IMR-90 (cell line): ENCODE results near the gene ZDHHC16.

ENCODE experiments used
- MXI1 ChIP-seq: IDR thresholded peaks from 2 replicates; pipeline ENCODE4 v1.6.1; 2012; ENCODE audit warnings: low read depth, mild to moderate bottlenecking, low read length, moderate library complexity, borderline replicate concordance
- POLR2A ChIP-seq: IDR thresholded peaks from 2 replicates; pipeline ENCODE4 v1.6.1; 2012; ENCODE audit warnings: mild to moderate bottlenecking, low read depth, low read length
- TF ChIP-seq, protein P1 (sequence below): conservative IDR thresholded peaks from 2 replicates; pipeline ENCODE4 v1.5.1; 2012; ENCODE audit warnings: mild to moderate bottlenecking, low read depth, low read length, improper control_type of control experiment

DNA sequence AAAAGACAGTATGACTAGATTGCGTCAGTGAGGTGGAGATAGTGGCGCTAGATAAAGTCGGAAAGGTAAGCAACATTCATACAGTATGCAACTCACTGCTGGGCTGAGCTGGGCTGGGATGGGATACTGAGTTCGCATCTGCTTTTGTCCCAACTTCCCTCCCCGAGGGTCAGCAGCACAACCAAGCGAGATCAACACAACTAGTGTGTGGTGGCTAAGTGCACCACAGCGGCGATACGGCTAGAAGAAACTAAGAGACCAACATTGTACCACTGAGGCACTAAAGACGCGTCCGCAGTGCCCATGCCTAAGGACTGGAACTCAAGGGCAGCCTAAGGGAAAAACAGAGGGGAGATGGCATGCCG lies 636 bp upstream of the ZDHHC16 start:
- TF ChIP-seq POLR2A (no peak), MXI1 (no peak)
- TF ChIP-seq, protein P1, sequence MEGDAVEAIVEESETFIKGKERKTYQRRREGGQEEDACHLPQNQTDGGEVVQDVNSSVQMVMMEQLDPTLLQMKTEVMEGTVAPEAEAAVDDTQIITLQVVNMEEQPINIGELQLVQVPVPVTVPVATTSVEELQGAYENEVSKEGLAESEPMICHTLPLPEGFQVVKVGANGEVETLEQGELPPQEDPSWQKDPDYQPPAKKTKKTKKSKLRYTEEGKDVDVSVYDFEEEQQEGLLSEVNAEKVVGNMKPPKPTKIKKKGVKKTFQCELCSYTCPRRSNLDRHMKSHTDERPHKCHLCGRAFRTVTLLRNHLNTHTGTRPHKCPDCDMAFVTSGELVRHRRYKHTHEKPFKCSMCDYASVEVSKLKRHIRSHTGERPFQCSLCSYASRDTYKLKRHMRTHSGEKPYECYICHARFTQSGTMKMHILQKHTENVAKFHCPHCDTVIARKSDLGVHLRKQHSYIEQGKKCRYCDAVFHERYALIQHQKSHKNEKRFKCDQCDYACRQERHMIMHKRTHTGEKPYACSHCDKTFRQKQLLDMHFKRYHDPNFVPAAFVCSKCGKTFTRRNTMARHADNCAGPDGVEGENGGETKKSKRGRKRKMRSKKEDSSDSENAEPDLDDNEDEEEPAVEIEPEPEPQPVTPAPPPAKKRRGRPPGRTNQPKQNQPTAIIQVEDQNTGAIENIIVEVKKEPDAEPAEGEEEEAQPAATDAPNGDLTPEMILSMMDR, result no peak
